Left forelimb (tissue), 1 donor: ENCODE measurements around the gene TWF2.

Experiments used
- DNase-seq: peaks from one replicate; pipeline ENCODE4 v3.0.0-alpha.2; 2018; ENCODE audit warnings: low spot score

Gene TWF2

GRCh38 chr3:52181543-52181942, 57.4 kb downstream of the TWF2 start:
- DNase-seq: no peak
